A549 (cell line): ENCODE data around the gene TAF12. TPM values are rescaled to one million over a fixed set of nuclear protein-coding genes. Genes with fewer than 3 reads are reported as not detected.

Experiments
- ATAC-seq, 2 experiments: fragments of 200-7000 bp in 1 of 2; fragments of >200 bp in 1 of 2; cut with Nextera tagmentation in 1 of 2; cut with Tn5 transposase in 1 of 2; 3 replicates each; pipeline versions ENCODE4 v1.8.0 to v1.9.1; 2018 to 2020; ENCODE audit warnings: mild to moderate bottlenecking in 1 of 2, moderate library complexity in 1 of 2
- CTCF ChIA-PET: fragments of 300-600 bp; sonication (Branson Sonifier 250); formaldehyde crosslinking; extraction: SDS; loops from one replicate; lab custom pipeline; 2021; ENCODE audit warnings: antibody characterized with exemption, inconsistent platforms; lab: Yijun Ruan, JAX
- POLR2A ChIA-PET: fragments of 350-600 bp; formaldehyde crosslinking; extraction: SDS; loops from one replicate; lab custom pipeline; 2021; ENCODE audit warnings: antibody characterized with exemption, inconsistent platforms; lab: Yijun Ruan, JAX
- DNase-seq, 2 experiments: peaks; one replicate each; pipeline versions ENCODE4 v3.0.0 to v3.0.0-alpha.2; 2011 to 2016; ENCODE audit warnings: low read depth in 1 of 2, low spot score in 1 of 2
- FAIRE-seq: peaks from 2 replicates; lab custom pipeline; 2011; peaks lifted over from hg19 to GRCh38; lab: Jason Lieb, UNC
- H3K27ac ChIP-seq, 2 experiments: fragments of >200 bp; sonication (Bioruptor Twin); formaldehyde crosslinking; 3 replicates each; pipeline ENCODE4 v1.5.1; 2016 to 2017
- H3K4me1 ChIP-seq: fragments of >200 bp; sonication (Bioruptor Twin); formaldehyde crosslinking; 3 replicates; pipeline ENCODE4 v1.6.1; 2016
- H3K4me2 ChIP-seq: fragments of >200 bp; sonication (Bioruptor Twin); formaldehyde crosslinking; 3 replicates; pipeline ENCODE4 v1.6.1; 2016
- H3K4me3 ChIP-seq: fragments of >200 bp; sonication (Bioruptor Twin); formaldehyde crosslinking; 3 replicates; pipeline ENCODE4 v1.5.1; 2016
- H3K9me3 ChIP-seq: fragments of >200 bp; sonication (Bioruptor Twin); formaldehyde crosslinking; 3 replicates; pipeline ENCODE4 v1.6.1; 2016
- BHLHE40 ChIP-seq: IDR thresholded peaks from 2 replicates; pipeline ENCODE4 v1.6.1; 2012; ENCODE audit warnings: low read depth, low read length, inconsistent platforms
- CBX8 ChIP-seq: fragments of 200-600 bp; sonication (generic); IDR thresholded peaks from 2 replicates; pipeline ENCODE4 v1.6.1; 2016
- CEBPB ChIP-seq, 2 experiments: fragments of >200 bp in 1 of 2; sonication (Bioruptor Twin) in 1 of 2; formaldehyde crosslinking in 1 of 2; IDR thresholded peaks; 2 replicates each; pipeline ENCODE4 v1.6.1; 2012 to 2016
- E2F6 ChIP-seq: IDR thresholded peaks from 2 replicates; pipeline ENCODE4 v1.6.1; 2012; ENCODE audit warnings: low read depth, borderline replicate concordance
- EP300 ChIP-seq, 2 experiments: fragments of >200 bp; sonication (Bioruptor Twin); formaldehyde crosslinking; IDR thresholded peaks; 2 replicates in 1 of 2; 3 replicates in 1 of 2; pipeline ENCODE4 v1.6.1; 2016 to 2017
- FOSB ChIP-seq: fragments of 250-450 bp; sonication (Bioruptor Pico); IDR thresholded peaks from 2 replicates; pipeline ENCODE4 v1.5.0; 2020; ENCODE audit warnings: mild to moderate bottlenecking, moderate library complexity
- FOXS1 ChIP-seq: fragments of 250-450 bp; sonication (Bioruptor Pico); IDR thresholded peaks from 2 replicates; pipeline ENCODE4 v1.5.0; 2020; ENCODE audit warnings: mild to moderate bottlenecking, moderate library complexity
- HES2 ChIP-seq: fragments of >200 bp; sonication (Bioruptor Twin); formaldehyde crosslinking; IDR thresholded peaks from 2 replicates; pipeline ENCODE4 v1.6.1; 2016
- HEYL ChIP-seq: fragments of 250-450 bp; sonication (Bioruptor Pico); IDR thresholded peaks from 2 replicates; pipeline ENCODE4 v1.8.0; 2021; ENCODE audit warnings: mild to moderate bottlenecking, moderate library complexity
- HOXB13 ChIP-seq: fragments of 250-450 bp; sonication (Bioruptor Pico); IDR thresholded peaks from 2 replicates; pipeline ENCODE4 v1.5.0; 2020; ENCODE audit warnings: low read depth, mild to moderate bottlenecking, moderate library complexity
- KDM1A ChIP-seq: fragments of 200-600 bp; sonication (generic); IDR thresholded peaks from 2 replicates; pipeline ENCODE4 v1.6.1; 2016; ENCODE audit warnings: low read depth, mild to moderate bottlenecking
- MAFK ChIP-seq: fragments of 450-650 bp; IDR thresholded peaks from 2 replicates; pipeline ENCODE4 v1.6.1; 2014; ENCODE audit not compliant: partially characterized antibody
- MAX ChIP-seq: IDR thresholded peaks from 2 replicates; pipeline ENCODE4 v1.6.1; 2012
- NPAS2 ChIP-seq: fragments of 250-450 bp; sonication (Bioruptor Pico); IDR thresholded peaks from 2 replicates; pipeline ENCODE4 v1.8.0; 2022; ENCODE audit warnings: mild to moderate bottlenecking, moderate library complexity, borderline replicate concordance
- PHF8 ChIP-seq: fragments of 200-600 bp; sonication (generic); IDR thresholded peaks from 2 replicates; pipeline ENCODE4 v1.6.1; 2016; ENCODE audit warnings: low read depth, mild to moderate bottlenecking, antibody characterized with exemption, moderate library complexity, borderline replicate concordance
- POLR2AphosphoS2 ChIP-seq: conservative IDR thresholded peaks from 2 replicates; pipeline ENCODE4 v1.6.1; 2012; ENCODE audit warnings: low read length, improper control_type of control experiment, inconsistent platforms
- RAD21 ChIP-seq, 2 experiments: fragments of >200 bp in 1 of 2; sonication (Bioruptor Twin) in 1 of 2; formaldehyde crosslinking in 1 of 2; IDR thresholded peaks in 1 of 2; conservative IDR thresholded peaks in 1 of 2; 2 replicates in 1 of 2; 3 replicates in 1 of 2; pipeline ENCODE4 v1.6.1; 2012 to 2018; ENCODE audit warnings: inconsistent platforms in 1 of 2
- RARB ChIP-seq: fragments of 250-450 bp; sonication (Bioruptor Pico); IDR thresholded peaks from 2 replicates; pipeline ENCODE4 v1.8.0; 2021; ENCODE audit warnings: mild to moderate bottlenecking, moderate library complexity
- RCOR1 ChIP-seq: fragments of 150-350 bp; IDR thresholded peaks from 2 replicates; pipeline ENCODE4 v1.6.1; 2014; ENCODE audit warnings: antibody characterized with exemption, low read length, low read depth
- RNF2 ChIP-seq: fragments of 200-600 bp; sonication (generic); IDR thresholded peaks from 2 replicates; pipeline ENCODE4 v1.6.1; 2016; ENCODE audit warnings: low read depth, mild to moderate bottlenecking, antibody characterized with exemption, moderate library complexity, borderline replicate concordance
- TP53 ChIP-seq: fragments of 250-450 bp; sonication (Bioruptor Pico); IDR thresholded peaks from 2 replicates; pipeline ENCODE4 v1.5.0; 2021; ENCODE audit warnings: mild to moderate bottlenecking, moderate library complexity
- ZSCAN20 ChIP-seq: fragments of 250-450 bp; sonication (Bioruptor Pico); IDR thresholded peaks from 2 replicates; pipeline ENCODE4 v1.8.0; 2022; ENCODE audit warnings: mild to moderate bottlenecking, moderate library complexity
- WGBS: methylation state at CpG from one replicate; pipeline ENCODE4 v1.1.6; 2017; ENCODE audit errors: missing lambda C conversion rate; 5-methylcytosine and 5-hydroxymethylcytosine counted together
- polyA plus RNA-seq, 4 experiments: library from polyadenylated mRNA; depleted of rRNA in 3 of 4; stranded (reverse); fragments of >200 nt; fragmentation: RNase III in 1 of 4; extraction: RNeasy Plus Mini Kit Qiagen cat#74134 plus additional on column Dnase treatment in 1 of 4; gene quantifications; 2 replicates in 3 of 4; 3 replicates in 1 of 4; pipeline ENCODE4 v1.2.3, GENCODE V29; 2011 to 2017

Gene TAF12
- polyA plus RNA-seq, 2 of the 4 experiments (the other 2 are of a cell fraction) = 15.8 to 38.3 TPM

- DNase-seq = peak; percentile 69 to 87
- POLR2A ChIA-PET = interaction anchor here (0.6 to 2.8 kb wide), 7 partner anchors 20 to 206 kb away, joined by 4 to 27 read pairs (median 8); partner anchors contain the start of genes RNU11, TAF12 and YTHDF2
- ATAC-seq = peak; percentile 89 to 94
- peak within 1 kb of the TSS; percentile 100 for H3K4me3 ChIP-seq
- CTCF ChIA-PET = interaction anchor here (0.7 to 1.9 kb wide), 5 partner anchors 11 to 209 kb away, joined by 3 to 8 read pairs (median 4); partner anchors contain the start of gene YTHDF2
- H3K4me1 ChIP-seq = peaks cover 4% of the 10 kb centered on the region; the same call in 1 of the 3 replicates
- H3K27ac ChIP-seq = peak within 1 kb of the TSS; percentile 100
- no peaks in the 10 kb centered on the region for H3K9me3 ChIP-seq
- WGBS = 6% methylated on average over 10 of the region's 57 CpGs
- H3K4me2 ChIP-seq = peak within 1 kb of the TSS; percentile 83
- FAIRE-seq = no peak
- TF ChIP-seq MAFK (peak; percentile 39), POLR2AphosphoS2 (no peak), PHF8 (0 out of 2 replicates have a peak, but pooled peaks have one; percentile 27), RARB (CRISPR knock-in tag) (no peak)
- TF ChIP-seq, all 56 proteins: peak for 2
Observed at GRCh38 chr1:28668191-28668955, 25.5 kb upstream of the TAF12 start, which contains the start of gene GMEB1. GMEB1 (plus strand) TSS chr1:28668784; CDS start chr1:28683613, 14,829 bp downstream.

- DNase-seq (no peak), ATAC-seq (no peak), FAIRE-seq (no peak)
- H3K4me1 ChIP-seq = peaks cover 4% of the 10 kb centered on the region; the same call in 1 of the 3 replicates
- H3K9me3 ChIP-seq = no peaks in the 10 kb centered on the region
- no peak overlapping the region for H3K4me3 ChIP-seq
- TF ChIP-seq EP300 (IDR thresholded peaks at IDR 0.05) = no peak
- TF ChIP-seq NPAS2 (CRISPR knock-in tag) = no peak
- no peak for TF ChIP-seq CBX8
- no peak for TF ChIP-seq FOXS1
- TF ChIP-seq RAD21 (conservative IDR thresholded peaks at IDR 0.05 in 1 of 2, IDR thresholded peaks at IDR 0.05 in 1 of 2) = no peak
- no peak for TF ChIP-seq BHLHE40
- no peak for TF ChIP-seq POLR2AphosphoS2
- TF ChIP-seq RNF2 = no peak
- TF ChIP-seq CEBPB (IDR thresholded peaks at IDR 0.05) = no peak
- no peak for TF ChIP-seq E2F6
- no peak for TF ChIP-seq HEYL
- TF ChIP-seq FOSB (CRISPR knock-in tag) = no peak
- ChIA-PET CTCF (no interaction called here), POLR2A (interaction anchor here (0.7 kb wide), 1 partner anchor 34 kb away, joined by 3 read pairs; no protein-coding TSS in a partner anchor)
- H3K27ac ChIP-seq = no peak overlapping the region
- WGBS = 95% methylated on average over 12 of the region's 12 CpGs
- no peak overlapping the region for H3K4me2 ChIP-seq
Observed at GRCh38 chr1:28666806-28667205, 23.9 kb upstream of the TAF12 start.

GRCh38 chr1:28663871-28664470 lies 21.1 kb upstream of the TAF12 start:
- Histone ChIP-seq H3K4me2 (no peak overlapping the region), H3K27ac (no peak overlapping the region), H3K9me3 (no peaks in the 10 kb centered on the region), H3K4me3 (no peak overlapping the region), H3K4me1 (peaks cover 4% of the 10 kb centered on the region; the same call in 1 of the 3 replicates)
- WGBS = 65% methylated on average over 7 of the region's 7 CpGs
- DNase-seq = no peak
- FAIRE-seq = no peak
- ChIA-PET POLR2A (interaction anchor here (1.2 kb wide), 1 partner anchor 15 kb away, joined by 5 read pairs; the partner anchor contains the start of gene RNU11), CTCF (interaction anchor here (1.4 to 1.9 kb wide), 2 partner anchors 73 to 214 kb away, joined by 4 to 5 read pairs; partner anchors contain the start of gene YTHDF2)
- ATAC-seq = no peak
- TF ChIP-seq ZSCAN20 (CRISPR knock-in tag) (no peak), TP53 (CRISPR knock-in tag) (no peak), CBX8 (no peak), MAX (no peak), HES2 (no peak), HOXB13 (CRISPR knock-in tag) (no peak), NPAS2 (CRISPR knock-in tag) (no peak), KDM1A (no peak), RARB (CRISPR knock-in tag) (no peak), RCOR1 (no peak), RNF2 (no peak)
